Sciatic nerve (tissue), 2 donors: ENCODE measurements around the gene PRR29. TPM values are rescaled to one million over a fixed set of nuclear protein-coding genes. Genes with fewer than 3 reads are reported as not detected.
"Not testable (repeated sequence)": the region's sequence is repeated elsewhere in the genome, so short reads cannot be mapped to it uniquely, and the experiment has no call there.

Experiments used
- ATAC-seq: fragments of 200-7000 bp; cut with Tn5 transposase; one replicate; pipeline ENCODE4 v1.9.1; 2020; ENCODE audit warnings: mild to moderate bottlenecking, moderate library complexity
- DNase-seq: peaks from one replicate; pipeline ENCODE4 v3.0.0-alpha.2; 2020; ENCODE audit warnings: low spot score
- intact Hi-C: fragments of 100-400 bp; cut with DNase I; formaldehyde crosslinking; loops from one replicate; pipeline ENCODE4 v1.14.2; 2022
- total RNA-seq: library from RNA; stranded (reverse); fragmentation: NEBNext Ultra II Directional; extraction: Animal tissue kit (Norgen Biotek cat#: 25700); gene quantifications from one replicate; pipeline ENCODE4 v1.2.1, GENCODE V29; 2021
- donor health status: DM: no; HTN: no; CAD: no.
- donor health status: DM: no; HTN: no; CAD: no.

Gene PRR29
- total RNA-seq, 1 donor from 2014 or later: 1.0 TPM

DNA sequence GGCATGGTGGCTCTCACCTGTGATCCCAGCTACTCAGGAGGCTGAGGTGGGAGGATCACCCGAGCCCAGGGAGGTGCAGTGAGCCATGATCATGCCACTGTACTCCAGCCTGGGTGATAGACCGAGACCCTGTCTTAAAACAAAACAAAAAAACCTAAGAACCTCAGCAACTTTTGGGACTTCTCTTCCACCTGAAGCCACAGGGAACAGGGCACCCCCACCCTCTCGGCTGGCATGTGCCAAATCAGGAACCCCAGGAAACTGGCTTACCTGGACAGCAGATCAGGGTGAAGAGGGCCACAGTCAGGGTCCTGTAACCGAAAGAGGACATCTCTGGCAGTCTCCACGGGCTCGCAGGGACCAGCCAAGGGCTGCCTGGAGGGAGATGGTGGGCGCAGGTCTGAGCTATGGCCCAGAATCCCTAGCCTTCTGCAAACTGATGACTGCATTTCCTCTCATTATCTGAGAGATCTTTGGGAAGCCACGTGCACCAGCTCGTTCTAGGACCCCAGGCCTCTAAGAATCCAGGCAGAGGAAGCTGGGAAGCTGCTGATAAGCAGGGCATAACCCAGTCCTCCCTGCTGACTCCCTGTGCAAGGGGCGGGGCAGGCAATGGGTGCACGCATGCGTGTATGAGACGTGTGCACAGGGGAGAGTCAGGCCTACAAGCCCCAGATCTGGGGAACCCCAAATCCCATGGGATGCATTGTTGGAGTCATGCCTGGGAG, 8.4 kb downstream of the PRR29 start:
- intact Hi-C loops: no loop called here
- DNase-seq (peak; percentile 30), ATAC-seq (peak; percentile 65)

DNA sequence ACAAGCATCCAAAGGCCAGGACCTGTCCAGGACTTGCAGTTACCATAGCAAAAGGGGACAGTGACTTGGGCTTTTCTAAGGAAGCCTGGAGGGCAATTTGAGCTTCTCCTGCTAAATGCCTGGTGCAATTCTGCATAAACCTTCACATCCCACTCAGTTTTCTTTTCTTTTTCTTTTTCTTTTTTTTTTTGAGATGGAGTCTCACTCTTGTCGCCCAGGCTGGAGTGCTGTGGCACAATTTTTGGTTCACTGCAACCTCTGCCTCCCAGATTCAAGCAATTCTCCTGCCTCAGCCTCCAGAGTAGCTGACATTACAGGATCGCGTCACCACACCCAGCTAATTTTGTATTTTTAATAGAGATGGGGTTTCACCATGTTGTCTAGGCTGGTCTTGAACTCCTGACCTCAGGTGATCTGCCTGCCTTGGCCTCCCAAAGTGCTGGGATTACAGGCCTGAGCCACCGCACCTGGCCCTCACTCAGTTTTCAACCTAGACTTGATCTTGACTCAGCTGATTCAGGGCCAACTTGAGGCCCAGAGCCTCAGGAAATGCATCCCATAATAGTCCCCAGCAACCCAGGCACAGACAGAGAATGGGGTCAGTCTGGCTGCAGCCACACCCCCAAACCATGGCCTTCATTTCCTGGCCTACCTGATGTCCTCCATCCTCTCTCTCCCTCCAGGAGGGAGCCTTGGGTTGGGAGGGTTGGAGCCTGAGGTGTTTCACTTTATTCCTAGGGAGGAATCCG, 9.1 kb downstream of the PRR29 start:
- ATAC-seq, intact Hi-C loops: not testable (repeated sequence)
- DNase-seq: peak; percentile 18

DNA sequence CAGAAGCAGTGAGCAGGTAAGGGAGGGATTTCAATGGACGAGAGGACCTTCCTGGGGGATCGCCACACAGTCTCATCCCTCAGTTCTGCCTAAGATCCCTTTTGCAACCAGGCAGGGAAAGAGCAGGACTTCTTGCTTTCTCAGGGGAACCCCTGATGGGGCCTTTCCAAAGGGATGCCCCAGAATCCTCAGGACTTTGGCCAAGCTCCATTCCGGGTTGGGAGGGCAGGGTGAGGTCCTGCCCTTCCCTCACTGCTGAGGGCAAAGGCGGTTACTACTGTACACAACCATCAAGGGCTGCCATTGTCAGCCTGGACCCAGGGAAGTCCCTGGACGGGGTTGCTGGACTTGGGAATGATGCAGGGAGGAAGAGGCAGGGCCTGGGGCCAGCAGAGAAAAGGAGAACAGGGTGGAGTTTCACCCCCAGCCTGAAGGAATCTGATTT, 9.7 kb downstream of the PRR29 start:
- intact Hi-C loops: no loop called here
- peak; percentile 81 for ATAC-seq
- peak; percentile 60 for DNase-seq

DNA sequence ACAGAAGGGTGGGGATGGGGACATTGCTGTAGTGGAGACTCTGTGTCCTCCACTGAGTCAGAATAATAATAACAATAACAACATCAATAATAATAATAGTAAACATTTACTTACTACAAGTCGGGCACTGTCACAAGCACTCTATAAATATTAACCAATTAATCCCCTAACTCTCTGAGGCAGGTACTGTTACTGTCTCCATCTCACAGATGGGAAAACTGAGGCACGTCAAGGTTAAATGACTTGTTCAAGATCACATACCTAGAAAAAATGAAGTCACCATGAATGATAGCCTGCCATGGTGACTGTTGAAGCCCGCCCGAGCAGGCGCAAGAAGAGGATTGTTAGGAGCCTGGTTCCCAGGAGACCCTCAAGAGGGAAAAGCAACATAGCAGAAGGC, 10.2 kb downstream of the PRR29 start:
- intact Hi-C loops: no loop called here
- no peak for ATAC-seq
- DNase-seq: no peak

DNA sequence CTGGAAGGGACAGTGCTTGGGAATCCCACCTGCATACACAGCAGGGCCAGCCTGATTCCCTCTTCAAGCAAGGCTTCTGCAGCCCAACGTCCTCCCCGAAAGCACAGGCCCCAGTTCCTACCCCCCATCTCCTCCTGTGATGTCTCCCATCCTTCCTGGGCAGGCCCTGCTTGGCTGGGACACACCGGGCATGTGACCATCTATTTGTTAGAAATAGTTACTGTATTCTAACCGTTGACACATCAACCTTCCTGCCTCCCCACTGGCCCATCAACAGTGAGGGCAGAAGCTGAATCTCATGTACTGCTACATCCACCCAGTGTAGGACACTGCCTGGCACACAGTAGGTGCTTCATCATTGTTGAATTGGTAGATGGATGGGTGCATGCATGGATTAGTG, 10.7 kb downstream of the PRR29 start:
- intact Hi-C loops: no loop called here
- no peak for DNase-seq
- ATAC-seq: no peak

DNA sequence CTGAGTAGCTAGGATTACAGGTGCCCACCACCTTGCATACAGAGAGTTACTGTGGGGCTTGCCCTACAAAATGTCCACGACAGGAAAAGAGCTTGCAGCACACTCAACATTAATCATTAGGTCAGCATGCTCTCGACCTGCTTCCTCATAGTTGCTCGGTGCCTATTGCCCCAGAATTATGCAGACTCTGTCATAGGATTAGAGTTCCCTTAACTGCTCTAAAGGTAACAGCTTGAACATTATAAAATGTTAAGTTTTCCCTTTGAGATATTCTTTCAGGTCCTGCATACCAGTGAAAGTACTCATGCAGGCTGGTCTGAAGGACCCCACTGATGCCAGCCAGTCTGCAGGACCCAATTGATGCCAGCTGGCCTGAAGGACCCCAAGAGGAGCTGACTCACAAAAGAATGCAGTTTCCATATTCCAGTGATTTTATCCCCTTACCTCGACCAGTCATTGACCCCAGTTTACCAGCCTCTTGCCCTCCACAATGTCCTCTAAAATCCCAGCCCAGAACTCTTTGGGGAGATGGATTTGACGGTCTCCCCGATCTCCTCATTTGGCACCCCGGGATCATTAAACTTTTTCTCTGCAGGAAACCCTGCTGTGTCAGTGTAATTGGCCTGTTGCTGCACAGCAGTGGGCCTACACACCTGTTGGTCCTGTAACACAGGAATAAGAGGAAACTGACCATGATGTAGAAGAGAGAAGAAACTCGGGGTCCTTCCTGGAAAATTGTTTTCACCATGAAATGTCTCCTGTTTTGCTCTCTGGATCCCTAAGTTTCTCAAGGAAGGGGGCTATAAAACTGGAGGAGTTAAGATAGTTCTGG, 11.6 kb downstream of the PRR29 start:
- DNase-seq (no peak), ATAC-seq (peak; percentile 44)
- intact Hi-C loops: no loop called here

DNA sequence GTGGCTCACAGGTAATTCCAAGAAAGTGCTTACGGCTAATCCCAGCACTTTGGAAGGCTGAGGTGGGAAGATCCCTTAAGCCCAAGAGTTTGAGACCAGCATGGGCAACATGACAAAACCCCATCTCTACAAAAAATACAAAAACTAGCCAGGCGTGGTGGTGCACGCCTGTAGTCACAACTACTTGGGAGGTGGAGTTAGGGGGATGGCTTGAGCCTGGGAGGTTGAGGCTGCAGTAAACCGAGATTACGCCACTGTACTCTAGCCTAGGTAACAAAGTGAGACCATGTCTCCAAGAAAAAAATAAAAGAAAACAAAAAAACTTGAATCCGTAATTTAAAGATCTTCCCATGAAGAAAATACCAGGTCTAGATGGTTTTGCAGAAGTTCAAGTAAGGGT, 17.3 kb downstream of the PRR29 start:
- no peak for DNase-seq
- ATAC-seq: no peak
- intact Hi-C loops: no loop called here

DNA sequence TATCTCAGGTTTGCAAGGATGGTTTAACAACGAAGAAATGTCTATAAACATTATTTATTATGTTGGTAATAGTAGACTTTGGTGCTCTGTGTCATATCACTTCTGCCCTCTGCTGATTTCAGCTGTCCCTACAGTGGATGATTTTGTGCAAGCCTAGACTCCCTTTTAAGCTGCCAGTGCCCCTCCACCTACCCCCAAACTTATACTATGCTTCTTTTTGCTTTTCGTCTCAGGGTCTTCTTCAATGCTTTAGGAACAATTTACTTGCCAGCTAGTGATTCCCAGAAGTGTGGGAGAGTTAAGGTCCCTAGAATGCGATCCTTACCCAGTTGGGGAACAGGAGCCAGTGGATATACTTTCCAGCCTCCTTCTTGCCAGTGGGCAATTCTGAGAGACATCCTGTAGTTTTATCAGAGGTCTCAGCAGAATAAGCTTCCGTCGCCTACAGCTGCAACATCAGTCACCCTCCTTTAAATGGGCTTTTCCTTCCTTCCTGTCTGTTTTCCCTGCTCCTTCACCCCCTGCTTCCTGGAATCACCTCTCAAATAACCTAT, 18.2 kb downstream of the PRR29 start:
- DNase-seq (no peak), ATAC-seq (no peak)
- intact Hi-C loops: no loop called here

DNA sequence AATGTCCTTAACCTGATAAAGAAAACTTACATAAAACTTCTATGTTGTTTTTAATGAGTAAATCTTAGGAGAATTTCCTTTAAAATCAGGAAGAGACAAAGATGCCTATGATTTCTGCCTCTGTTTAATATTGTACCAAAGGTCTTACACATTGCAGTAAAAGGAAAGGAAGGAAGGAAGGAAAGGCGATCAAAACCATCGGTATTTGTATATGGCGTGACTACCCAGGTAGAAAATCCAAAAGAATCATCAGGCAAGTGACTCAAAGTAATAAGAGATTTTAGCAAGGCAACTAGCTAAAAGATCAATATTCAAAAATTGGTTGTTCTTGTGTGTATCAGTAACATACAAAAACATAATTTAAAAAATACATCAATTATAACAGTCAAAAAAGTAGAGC, 18.8 kb downstream of the PRR29 start:
- intact Hi-C loops: no loop called here
- DNase-seq: no peak
- no peak for ATAC-seq

DNA sequence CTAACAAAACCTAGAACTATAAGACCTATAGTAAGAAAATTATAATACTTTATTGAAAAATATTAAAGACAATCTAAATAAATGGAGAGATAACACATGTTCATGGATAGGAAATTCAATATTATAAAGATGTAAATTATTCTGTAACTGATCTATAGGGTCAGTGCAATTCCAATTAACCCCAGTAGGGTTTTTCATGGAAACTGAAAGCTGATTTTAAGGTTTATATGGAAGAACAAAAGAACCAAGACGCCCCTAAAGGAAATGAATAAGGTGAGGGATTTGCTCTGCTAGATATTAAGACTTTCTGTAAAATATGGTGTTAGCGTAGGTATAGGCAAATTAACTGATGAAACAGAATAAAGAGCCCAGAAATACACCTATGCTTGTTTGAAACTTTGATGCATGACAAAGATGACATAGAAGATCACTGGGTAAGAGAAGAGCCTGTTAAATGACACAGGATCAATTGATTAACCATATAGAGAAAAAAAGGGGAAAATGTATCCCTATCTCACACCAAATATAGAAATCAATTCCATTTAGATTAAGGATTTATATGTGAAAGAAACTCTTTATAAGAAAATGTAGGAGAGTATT, 19.3 kb downstream of the PRR29 start:
- DNase-seq: no peak

DNA sequence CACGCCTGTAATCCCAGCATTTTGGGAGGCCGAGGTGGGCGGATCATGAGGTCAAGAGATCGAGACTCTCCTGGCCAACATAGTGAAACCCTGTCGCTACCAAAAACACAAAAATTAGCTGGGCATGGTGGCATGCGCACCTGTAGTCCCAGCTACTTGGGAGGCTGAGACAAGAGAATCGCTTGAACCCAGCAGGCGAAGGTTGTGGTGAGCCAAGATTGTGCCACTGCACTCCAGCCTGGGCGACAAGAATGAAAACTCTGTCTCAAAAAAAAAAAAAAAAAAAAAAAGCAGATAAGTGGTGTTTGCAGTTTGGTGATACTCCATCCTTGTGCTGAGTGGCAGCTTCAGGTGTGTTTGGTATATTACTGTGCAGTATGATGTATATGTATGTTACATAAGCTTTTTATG, 21.4 kb downstream of the PRR29 start:
- ATAC-seq: not testable (repeated sequence)

More for the DNA sequence above, 19.3 kb downstream of the PRR29 start:
- no peak for ATAC-seq
- intact Hi-C loops: no loop called here

DNA sequence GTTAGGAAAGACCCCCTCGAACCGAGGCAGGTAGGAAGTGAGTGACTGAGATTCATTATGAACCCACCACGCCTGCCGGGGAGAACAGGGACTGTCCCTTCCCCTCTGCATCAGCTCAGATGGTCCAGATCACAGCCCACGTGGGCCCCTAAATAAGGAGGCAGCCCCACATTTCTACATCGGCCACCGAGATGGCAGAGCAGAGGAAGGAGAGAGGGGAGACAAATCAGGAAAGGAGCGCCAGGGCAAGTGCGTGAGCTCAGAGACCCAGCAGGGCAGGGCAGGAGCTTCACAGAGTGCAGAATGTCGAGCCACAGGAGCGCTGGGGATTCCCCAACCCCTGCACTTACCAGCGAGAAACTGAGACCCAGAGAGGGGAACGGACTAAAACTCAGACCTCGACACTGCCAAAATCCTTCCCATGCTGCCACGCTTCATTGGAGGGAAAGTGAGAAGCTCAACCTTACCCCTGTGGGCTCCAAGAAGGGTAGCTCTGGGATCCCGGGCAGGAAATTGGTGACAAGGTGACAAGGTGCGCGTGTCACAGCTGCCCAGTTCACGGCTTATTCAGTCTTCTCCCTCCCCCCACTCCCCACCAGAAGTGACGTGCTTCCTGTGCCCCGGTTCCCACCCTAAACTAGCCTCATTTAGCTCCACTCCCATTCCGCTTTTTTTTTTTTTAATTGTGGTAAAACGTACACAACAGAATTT, 22.1 kb downstream of the PRR29 start, which contains the start of gene ICAM2:
Gene ICAM2, minus strand, starts transcription at position 578 of the 711 bp plus-strand sequence. CDS start 13,942 bp downstream, outside the sequence.
- DNase-seq (peak; percentile 75), ATAC-seq (peak; percentile 88)
- intact Hi-C loops: loop anchor here (10.0 kb wide), 1 partner anchor 115 kb away; the partner anchor contains the start of gene ERN1

More for the DNA sequence above, 21.4 kb downstream of the PRR29 start:
- DNase-seq, intact Hi-C loops: not testable (repeated sequence)

DNA sequence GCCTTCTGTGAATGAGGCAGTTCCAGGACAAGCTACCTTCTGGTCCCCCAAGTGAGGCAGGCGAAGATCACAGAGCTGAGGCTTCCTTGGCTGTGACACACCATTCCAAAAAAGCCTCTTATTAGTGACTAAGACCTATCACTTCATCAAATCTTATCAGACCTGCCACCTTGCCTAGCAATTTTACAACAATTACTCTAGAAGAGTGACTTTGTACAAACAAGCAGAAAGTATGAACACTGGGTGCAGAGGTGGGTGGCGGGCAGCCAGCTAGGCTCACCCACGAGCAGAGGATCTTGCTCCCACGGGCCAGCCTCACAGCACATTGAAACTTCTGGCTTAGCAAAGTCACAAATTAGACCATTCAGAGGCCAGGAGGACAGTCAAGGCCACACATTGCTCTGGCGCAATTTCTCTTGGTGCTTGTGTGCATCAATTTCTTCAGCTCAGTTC, 24.5 kb downstream of the PRR29 start:
- ATAC-seq: no peak
- intact Hi-C loops: loop anchor here (10.0 kb wide), 1 partner anchor 112 kb away; the partner anchor contains the start of gene ERN1
- no peak for DNase-seq

DNA sequence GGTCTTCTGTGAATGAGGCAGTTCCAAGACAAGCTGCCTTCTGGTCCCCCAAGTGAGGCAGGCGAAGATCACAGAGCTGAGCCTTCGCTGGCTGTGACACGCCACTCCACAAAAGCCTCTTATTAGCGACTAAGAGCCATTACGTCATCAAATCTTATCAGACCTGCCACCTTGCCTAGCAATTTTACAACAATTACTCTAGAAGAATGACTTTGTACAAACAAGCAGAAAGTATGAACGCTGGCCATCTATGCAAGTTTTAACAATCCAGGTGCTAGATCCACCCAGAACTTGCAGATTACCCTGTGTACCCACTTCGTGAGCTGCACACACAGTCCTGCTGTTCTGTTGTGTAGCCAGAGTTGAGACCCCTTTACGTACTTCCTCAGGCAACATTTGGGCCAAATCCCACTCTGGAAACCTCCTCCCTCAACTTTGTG, 26.1 kb downstream of the PRR29 start:
- ATAC-seq: no peak
- DNase-seq: no peak
- intact Hi-C loops: loop anchor here (10.0 kb wide), 1 partner anchor 111 kb away; the partner anchor contains the start of gene ERN1

DNA sequence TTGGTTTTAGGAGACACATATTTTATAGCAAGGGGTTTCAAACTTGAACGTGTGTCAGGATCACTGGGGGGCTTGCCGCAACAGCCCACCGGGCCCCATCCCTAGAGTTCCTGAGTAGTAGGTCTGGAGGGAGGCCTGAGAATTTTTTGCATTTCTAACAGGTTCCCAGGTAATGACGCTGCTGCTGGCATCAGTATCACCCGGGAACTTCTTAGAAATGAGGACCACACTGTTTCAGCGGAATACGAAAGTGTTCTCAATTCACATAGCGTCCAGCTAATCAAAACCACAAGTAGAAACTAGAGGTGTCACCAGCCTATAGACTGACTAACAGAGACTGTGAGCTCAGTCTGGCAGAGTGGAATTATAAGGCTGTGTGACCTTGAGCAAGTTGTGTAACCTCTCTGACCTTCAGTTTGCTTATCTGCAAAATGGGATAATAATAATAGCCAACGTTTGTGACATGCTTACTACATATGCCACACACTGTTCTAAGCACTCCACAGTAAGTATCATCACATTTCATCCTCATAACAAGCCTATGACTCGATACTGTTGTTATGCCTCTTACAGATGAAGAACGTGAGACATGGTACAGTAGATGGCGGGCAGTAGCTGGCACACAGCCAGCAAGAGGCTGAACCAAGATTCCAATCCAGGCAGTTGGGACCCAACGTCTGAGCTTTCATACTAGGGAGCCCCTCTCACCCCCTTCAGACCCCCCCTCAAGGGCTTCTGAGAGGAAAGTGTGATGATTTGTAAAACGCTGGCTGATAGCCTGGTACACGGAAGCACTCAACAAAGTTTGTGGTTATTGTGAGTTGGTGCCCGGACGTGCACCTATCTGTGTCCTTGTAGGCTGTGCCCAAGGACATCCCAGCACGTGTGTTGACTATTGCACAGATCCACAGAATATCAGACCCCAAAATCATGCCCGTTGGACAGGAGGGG, 26.9 kb downstream of the PRR29 start:
- intact Hi-C loops: loop anchor here (10.0 kb wide), 1 partner anchor 110 kb away; the partner anchor contains the start of gene ERN1
- ATAC-seq (peak; percentile 17), DNase-seq (no peak)

DNA sequence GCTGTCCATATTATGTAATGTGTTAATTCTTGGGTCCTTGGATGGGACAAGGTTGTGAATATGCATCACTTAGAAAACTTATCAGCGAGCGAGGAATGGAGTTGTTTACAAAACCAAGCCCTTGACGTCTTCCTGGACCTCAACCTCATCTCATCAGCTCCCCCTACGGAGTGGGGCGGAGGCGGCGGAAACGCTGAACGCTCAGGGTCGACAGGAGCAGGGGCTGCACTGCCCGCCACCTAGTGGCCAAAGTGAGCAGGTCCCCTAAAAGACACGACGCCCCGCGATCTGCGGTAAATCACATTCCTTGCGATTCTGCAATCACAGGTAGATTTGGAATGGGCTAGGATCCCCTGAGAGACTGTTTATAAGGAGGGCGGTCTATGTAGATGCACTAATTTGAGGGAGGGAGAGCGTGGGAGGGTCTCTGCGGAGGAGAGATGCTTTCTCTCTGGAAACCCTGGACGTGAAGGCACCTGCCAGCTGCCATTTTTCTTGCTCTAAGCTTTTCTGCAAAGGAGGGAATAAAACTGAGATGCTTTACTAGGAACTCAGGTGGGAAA, 27.7 kb downstream of the PRR29 start:
- intact Hi-C loops: loop anchor here (10.0 kb wide), 1 partner anchor 109 kb away; the partner anchor contains the start of gene ERN1

More for the DNA sequence above, 27.7 kb downstream of the PRR29 start:
- DNase-seq (peak; percentile 83), ATAC-seq (peak; percentile 84)
